ENCODE measurements around the gene GPR12.

GRCh38 chr13:26726684-26727083 lies 33.9 kb downstream of the GPR12 start:
- TF ChIP-seq CTCF (IDR thresholded peaks at IDR 0.05) (no peak), POLR2A (IDR thresholded peaks at IDR 0.05) (no peak)
